Kidney epithelial cell (primary cell): Measurements from ENCODE around the gene PRICKLE1. TPM values are rescaled to one million over a fixed set of nuclear protein-coding genes. Genes with fewer than 3 reads are reported as not detected.

Source experiments
- DNase-seq: peaks from one replicate; pipeline ENCODE4 v3.0.0-alpha.2; 2010; ENCODE audit warnings: low read depth
- H3K27me3 ChIP-seq: 2 replicates; pipeline ENCODE4 v1.6.0; 2011; ENCODE audit warnings: low read length; ENCODE audit not compliant: control insufficient read depth, insufficient read depth
- H3K36me3 ChIP-seq: 2 replicates; pipeline ENCODE4 v1.5.1; 2011; ENCODE audit warnings: low read length; ENCODE audit not compliant: control insufficient read depth, insufficient read depth
- H3K4me3 ChIP-seq: 2 replicates; pipeline ENCODE4 v1.5.1; 2011; ENCODE audit warnings: low read depth, mild to moderate bottlenecking, control low read depth, low read length
- CTCF ChIP-seq: IDR thresholded peaks from 2 replicates; pipeline ENCODE4 v1.5.1; 2011; ENCODE audit warnings: mild to moderate bottlenecking, moderate library complexity, low read length, control low read depth, inconsistent platforms; ENCODE audit not compliant: insufficient read depth, poor library complexity, severe bottlenecking
- total RNA-seq: library from RNA; depleted of rRNA; stranded (reverse); fragments of >200 nt; gene quantifications from 2 replicates; pipeline ENCODE4 v1.2.3, GENCODE V29; 2015

PRICKLE1 gene
- total RNA-seq, 1 donor from 2014 or later: 8.0 TPM

GRCh38 chr12:42534184-42534838 lies 55.2 kb downstream of the PRICKLE1 start:
- H3K36me3 ChIP-seq: peaks cover 1% of the 10 kb centered on the region
- TF ChIP-seq CTCF: no peak
- no peaks in the 10 kb centered on the region for H3K27me3 ChIP-seq
- H3K4me3 ChIP-seq: no peak overlapping the region
- no peak for DNase-seq

GRCh38 chr12:42530284-42530683 lies 59.3 kb downstream of the PRICKLE1 start:
- no peak for TF ChIP-seq CTCF
- no peaks in the 10 kb centered on the region for H3K27me3 ChIP-seq
- DNase-seq: no peak
- H3K4me3 ChIP-seq: no peak overlapping the region
- no peaks in the 10 kb centered on the region for H3K36me3 ChIP-seq

GRCh38 chr12:42525444-42525843 lies 64.1 kb downstream of the PRICKLE1 start:
- TF ChIP-seq CTCF: no peak
- no peaks in the 10 kb centered on the region for H3K27me3 ChIP-seq
- DNase-seq: no peak

GRCh38 chr12:42524716-42525115 lies 64.8 kb downstream of the PRICKLE1 start:
- no peak for DNase-seq
- no peaks in the 10 kb centered on the region for H3K36me3 ChIP-seq
- TF ChIP-seq CTCF: no peak
- H3K4me3 ChIP-seq: no peak overlapping the region
- no peaks in the 10 kb centered on the region for H3K27me3 ChIP-seq

More at GRCh38 chr12:42525444-42525843, 64.1 kb downstream of the PRICKLE1 start:
- Histone ChIP-seq H3K4me3 (no peak overlapping the region), H3K36me3 (no peaks in the 10 kb centered on the region)

- no peaks in the 10 kb centered on the region for H3K27me3 ChIP-seq
- H3K4me3 ChIP-seq: no peak overlapping the region
- no peak for TF ChIP-seq CTCF
- H3K36me3 ChIP-seq: no peaks in the 10 kb centered on the region
- DNase-seq: no peak
Measured at GRCh38 chr12:42516573-42516972, 73.0 kb downstream of the PRICKLE1 start.

- DNase-seq: no peak
- no peak for TF ChIP-seq CTCF
- Histone ChIP-seq H3K27me3 (no peaks in the 10 kb centered on the region), H3K4me3 (no peak overlapping the region), H3K36me3 (no peaks in the 10 kb centered on the region)
Measured at GRCh38 chr12:42511656-42512055, 77.9 kb downstream of the PRICKLE1 start.
